ENCODE measurements around the gene EVC2.

DNA sequence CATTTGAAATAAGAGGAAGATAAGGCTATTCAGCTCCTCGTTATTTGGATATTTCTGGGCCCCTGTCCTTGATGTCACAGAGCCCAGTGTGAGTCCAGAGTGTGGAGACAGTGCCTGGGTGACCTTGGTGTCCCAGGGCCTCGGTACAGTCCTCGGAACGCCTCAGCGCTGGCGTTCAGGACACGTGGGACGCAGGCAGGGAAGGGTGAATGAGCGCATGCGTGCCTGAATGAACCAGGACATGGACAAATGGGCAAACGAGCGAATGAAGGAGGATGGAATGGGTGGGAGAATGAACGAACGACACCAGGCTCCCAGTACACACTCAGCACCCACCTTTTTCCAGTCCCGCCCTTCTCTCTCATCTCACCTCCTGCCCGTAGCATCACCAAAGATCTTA lies 46.8 kb upstream of the EVC2 start:
- TF ChIP-seq, protein P1, sequence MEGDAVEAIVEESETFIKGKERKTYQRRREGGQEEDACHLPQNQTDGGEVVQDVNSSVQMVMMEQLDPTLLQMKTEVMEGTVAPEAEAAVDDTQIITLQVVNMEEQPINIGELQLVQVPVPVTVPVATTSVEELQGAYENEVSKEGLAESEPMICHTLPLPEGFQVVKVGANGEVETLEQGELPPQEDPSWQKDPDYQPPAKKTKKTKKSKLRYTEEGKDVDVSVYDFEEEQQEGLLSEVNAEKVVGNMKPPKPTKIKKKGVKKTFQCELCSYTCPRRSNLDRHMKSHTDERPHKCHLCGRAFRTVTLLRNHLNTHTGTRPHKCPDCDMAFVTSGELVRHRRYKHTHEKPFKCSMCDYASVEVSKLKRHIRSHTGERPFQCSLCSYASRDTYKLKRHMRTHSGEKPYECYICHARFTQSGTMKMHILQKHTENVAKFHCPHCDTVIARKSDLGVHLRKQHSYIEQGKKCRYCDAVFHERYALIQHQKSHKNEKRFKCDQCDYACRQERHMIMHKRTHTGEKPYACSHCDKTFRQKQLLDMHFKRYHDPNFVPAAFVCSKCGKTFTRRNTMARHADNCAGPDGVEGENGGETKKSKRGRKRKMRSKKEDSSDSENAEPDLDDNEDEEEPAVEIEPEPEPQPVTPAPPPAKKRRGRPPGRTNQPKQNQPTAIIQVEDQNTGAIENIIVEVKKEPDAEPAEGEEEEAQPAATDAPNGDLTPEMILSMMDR (IDR thresholded peaks at IDR 0.05): no peak
- TF ChIP-seq POLR2AphosphoS5 (IDR thresholded peaks at IDR 0.05; ENCODE audit: low read depth, low read length): no peak
- TF ChIP-seq SIN3A (IDR thresholded peaks at IDR 0.05; ENCODE audit: borderline replicate concordance, insufficient read depth, low read depth, low read length): no peak
- TF ChIP-seq TCF7L2 (IDR thresholded peaks at IDR 0.05; ENCODE audit: low read depth, low read length): no peak
- TF ChIP-seq, protein P2, sequence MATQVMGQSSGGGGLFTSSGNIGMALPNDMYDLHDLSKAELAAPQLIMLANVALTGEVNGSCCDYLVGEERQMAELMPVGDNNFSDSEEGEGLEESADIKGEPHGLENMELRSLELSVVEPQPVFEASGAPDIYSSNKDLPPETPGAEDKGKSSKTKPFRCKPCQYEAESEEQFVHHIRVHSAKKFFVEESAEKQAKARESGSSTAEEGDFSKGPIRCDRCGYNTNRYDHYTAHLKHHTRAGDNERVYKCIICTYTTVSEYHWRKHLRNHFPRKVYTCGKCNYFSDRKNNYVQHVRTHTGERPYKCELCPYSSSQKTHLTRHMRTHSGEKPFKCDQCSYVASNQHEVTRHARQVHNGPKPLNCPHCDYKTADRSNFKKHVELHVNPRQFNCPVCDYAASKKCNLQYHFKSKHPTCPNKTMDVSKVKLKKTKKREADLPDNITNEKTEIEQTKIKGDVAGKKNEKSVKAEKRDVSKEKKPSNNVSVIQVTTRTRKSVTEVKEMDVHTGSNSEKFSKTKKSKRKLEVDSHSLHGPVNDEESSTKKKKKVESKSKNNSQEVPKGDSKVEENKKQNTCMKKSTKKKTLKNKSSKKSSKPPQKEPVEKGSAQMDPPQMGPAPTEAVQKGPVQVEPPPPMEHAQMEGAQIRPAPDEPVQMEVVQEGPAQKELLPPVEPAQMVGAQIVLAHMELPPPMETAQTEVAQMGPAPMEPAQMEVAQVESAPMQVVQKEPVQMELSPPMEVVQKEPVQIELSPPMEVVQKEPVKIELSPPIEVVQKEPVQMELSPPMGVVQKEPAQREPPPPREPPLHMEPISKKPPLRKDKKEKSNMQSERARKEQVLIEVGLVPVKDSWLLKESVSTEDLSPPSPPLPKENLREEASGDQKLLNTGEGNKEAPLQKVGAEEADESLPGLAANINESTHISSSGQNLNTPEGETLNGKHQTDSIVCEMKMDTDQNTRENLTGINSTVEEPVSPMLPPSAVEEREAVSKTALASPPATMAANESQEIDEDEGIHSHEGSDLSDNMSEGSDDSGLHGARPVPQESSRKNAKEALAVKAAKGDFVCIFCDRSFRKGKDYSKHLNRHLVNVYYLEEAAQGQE (IDR thresholded peaks at IDR 0.05; ENCODE audit: insufficient read depth in 1 of 2, low read depth in 2 of 2, low read length in 1 of 2): no peak
